HUES6 (cell line): ENCODE measurements around the gene ITPR3.
A peak's percentile ranks its signal among the peaks of the same experiment; 100 is the strongest.

Source experiments
- H3K27ac ChIP-seq: 2 replicates; pipeline ENCODE4 v1.7.0; 2013; ENCODE audit warnings: low read depth, mild to moderate bottlenecking, low read length, inconsistent platforms
- H3K27me3 ChIP-seq: 2 replicates; pipeline ENCODE4 v1.6.1; 2013; ENCODE audit warnings: low read length; ENCODE audit not compliant: control insufficient read depth, insufficient read depth
- H3K36me3 ChIP-seq: 2 replicates; pipeline ENCODE4 v1.6.1; 2013; ENCODE audit warnings: low read length; ENCODE audit not compliant: control insufficient read depth, insufficient read depth
- H3K4me1 ChIP-seq: 2 replicates; pipeline ENCODE4 v1.6.1; 2013; ENCODE audit warnings: low read length; ENCODE audit not compliant: control insufficient read depth, insufficient read depth
- H3K4me3 ChIP-seq: 2 replicates; pipeline ENCODE4 v1.5.1; 2013; ENCODE audit warnings: low read depth, low read length
- H3K9ac ChIP-seq: one replicate; pipeline ENCODE4 v1.6.1; 2013; ENCODE audit warnings: mild to moderate bottlenecking, low read length
- H3K9me3 ChIP-seq: 2 replicates; pipeline ENCODE4 v1.6.1; 2013; ENCODE audit warnings: low read depth, low read length; ENCODE audit not compliant: control insufficient read depth, insufficient read depth

Gene ITPR3

GRCh38 chr6:33616913-33617312, 4.2 kb upstream of the ITPR3 start:
- Histone ChIP-seq H3K9me3 (no peaks in the 10 kb centered on the region), H3K36me3 (no peaks in the 10 kb centered on the region), H3K27ac (no peak overlapping the region), H3K9ac (no peak overlapping the region), H3K4me3 (no peak overlapping the region), H3K27me3 (peaks cover 22% of the 10 kb centered on the region; the same call in 1 of the 2 replicates), H3K4me1 (peaks cover 9% of the 10 kb centered on the region)

GRCh38 chr6:33619166-33619840, 1.8 kb upstream of the ITPR3 start:
- Histone ChIP-seq H3K4me3 (peak overlapping the region; percentile 90; the same call in 1 of the 2 replicates), H3K27me3 (peaks cover 31% of the 10 kb centered on the region; the same call in 1 of the 2 replicates), H3K9me3 (no peaks in the 10 kb centered on the region), H3K27ac (no peak overlapping the region), H3K9ac (no peak overlapping the region), H3K4me1 (peaks cover 33% of the 10 kb centered on the region), H3K36me3 (no peaks in the 10 kb centered on the region; the same call in 1 of the 2 replicates)

GRCh38 chr6:33620158-33620855, 815 bp upstream of the ITPR3 start:
- H3K9me3 ChIP-seq = no peaks in the 10 kb centered on the region
- H3K4me1 ChIP-seq = peaks cover 37% of the 10 kb centered on the region
- no peak overlapping the region for H3K27ac ChIP-seq
- peak overlapping the region; percentile 90 for H3K4me3 ChIP-seq
- H3K36me3 ChIP-seq = no peaks in the 10 kb centered on the region; the same call in 1 of the 2 replicates
- peaks cover 31% of the 10 kb centered on the region; the same call in 1 of the 2 replicates for H3K27me3 ChIP-seq
- H3K9ac ChIP-seq = peak overlapping the region; percentile 49

GRCh38 chr6:33621711-33622388, 728 bp downstream of the ITPR3 start:
- Histone ChIP-seq H3K36me3 (no peaks in the 10 kb centered on the region; the same call in 1 of the 2 replicates), H3K4me1 (peaks cover 37% of the 10 kb centered on the region), H3K27ac (no peak overlapping the region; the same call in 1 of the 2 replicates), H3K9ac (peak overlapping the region; percentile 80), H3K27me3 (peaks cover 31% of the 10 kb centered on the region; the same call in 1 of the 2 replicates), H3K4me3 (peak overlapping the region; percentile 90), H3K9me3 (no peaks in the 10 kb centered on the region)

- no peak overlapping the region for H3K27ac ChIP-seq
- peaks cover 43% of the 10 kb centered on the region for H3K4me1 ChIP-seq
- peaks cover 31% of the 10 kb centered on the region; the same call in 1 of the 2 replicates for H3K27me3 ChIP-seq
- peak overlapping the region; percentile 90 for H3K4me3 ChIP-seq
- H3K9ac ChIP-seq = no peak overlapping the region
- no peaks in the 10 kb centered on the region for H3K9me3 ChIP-seq
- peaks cover 2% of the 10 kb centered on the region; the same call in 1 of the 2 replicates for H3K36me3 ChIP-seq
These were observed 1.6 kb downstream of the ITPR3 start for GRCh38 chr6:33622456-33623431.

- Histone ChIP-seq H3K36me3 (peaks cover 2% of the 10 kb centered on the region; the same call in 1 of the 2 replicates), H3K4me1 (peaks cover 51% of the 10 kb centered on the region), H3K9ac (no peak overlapping the region), H3K4me3 (no peak overlapping the region), H3K9me3 (no peaks in the 10 kb centered on the region), H3K27ac (no peak overlapping the region), H3K27me3 (peaks cover 31% of the 10 kb centered on the region; the same call in 1 of the 2 replicates)
These were observed 2.8 kb downstream of the ITPR3 start for GRCh38 chr6:33623895-33624381.

GRCh38 chr6:33624856-33625255, 3.7 kb downstream of the ITPR3 start:
- Histone ChIP-seq H3K9ac (no peak overlapping the region), H3K4me3 (no peak overlapping the region), H3K36me3 (peaks cover 2% of the 10 kb centered on the region; the same call in 1 of the 2 replicates), H3K27me3 (peaks cover 23% of the 10 kb centered on the region; the same call in 1 of the 2 replicates), H3K4me1 (peaks cover 43% of the 10 kb centered on the region), H3K27ac (no peak overlapping the region), H3K9me3 (no peaks in the 10 kb centered on the region)

GRCh38 chr6:33627876-33628275, 6.8 kb downstream of the ITPR3 start:
- H3K27ac ChIP-seq = no peak overlapping the region
- peaks cover 2% of the 10 kb centered on the region; the same call in 1 of the 2 replicates for H3K36me3 ChIP-seq
- H3K4me3 ChIP-seq = no peak overlapping the region
- peaks cover 41% of the 10 kb centered on the region for H3K4me1 ChIP-seq
- H3K9ac ChIP-seq = no peak overlapping the region
- peaks cover under 1% of the 10 kb centered on the region; the same call in 1 of the 2 replicates for H3K27me3 ChIP-seq
- H3K9me3 ChIP-seq = no peaks in the 10 kb centered on the region

- no peak overlapping the region for H3K4me3 ChIP-seq
These were observed 7.4 kb downstream of the ITPR3 start for GRCh38 chr6:33628401-33628964.

More at GRCh38 chr6:33628401-33628964, 7.4 kb downstream of the ITPR3 start:
- Histone ChIP-seq H3K36me3 (peaks cover 2% of the 10 kb centered on the region; the same call in 1 of the 2 replicates), H3K9ac (no peak overlapping the region), H3K27ac (no peak overlapping the region), H3K27me3 (peaks cover 4% of the 10 kb centered on the region; the same call in 1 of the 2 replicates), H3K9me3 (no peaks in the 10 kb centered on the region), H3K4me1 (peaks cover 39% of the 10 kb centered on the region)
